HCT116 (cell line): Measurements from ENCODE around the gene BTBD16. TPM values are rescaled to one million over a fixed set of nuclear protein-coding genes. Genes with fewer than 3 reads are reported as not detected.

Source experiments
- ATAC-seq: fragments of 200-7000 bp; cut with Tn5 transposase; 2 replicates; pipeline ENCODE4 v1.9.1; 2020; ENCODE audit warnings: mild to moderate bottlenecking, moderate library complexity
- BruUV-seq: library from RNA; stranded (reverse); fragments of 400-500 nt; replicated peaks from 2 replicates; lab custom pipeline; 2021; lab: Mats Ljungman, UMichigan
- CTCF ChIA-PET: fragments of 300-600 bp; sonication (Branson Sonifier 250); formaldehyde crosslinking; loops from one replicate; lab custom pipeline; 2021; ENCODE audit warnings: antibody characterized with exemption; lab: Charles Lee
- POLR2A ChIA-PET: fragments of 300-600, 350-600 bp; sonication (Branson Sonifier 250); formaldehyde crosslinking; loops from one replicate; lab custom pipeline; 2021; ENCODE audit warnings: antibody characterized with exemption; lab: Charles Lee
- RAD21 ChIA-PET, 2 experiments: fragments of 300-600 bp; sonication (Branson Sonifier 250); formaldehyde crosslinking; loops; one replicate each; lab custom pipeline; 2023; ENCODE audit warnings: low total read pairs in 2 of 2; ENCODE audit not compliant: uncharacterized antibody in 2 of 2, unreplicated experiment in 2 of 2, low non-redundant PET in 1 of 2; lab: Charles Lee
- DNase-seq: peaks from one replicate; pipeline ENCODE4 v3.0.0-alpha.2; 2010; ENCODE audit warnings: low read depth, low spot score
- H2AFZ ChIP-seq: fragments of 200-600 bp; shearing (Covaris generic), sonication (generic); 2 replicates; pipeline ENCODE4 v1.6.1; 2017; ENCODE audit warnings: low read depth, mixed run types, mixed read lengths, antibody characterized with exemption, low read length; ENCODE audit not compliant: poor library complexity, severe bottlenecking
- H3K27ac ChIP-seq: 2 replicates; pipeline ENCODE4 v1.5.1; 2012; ENCODE audit warnings: low read depth, low read length
- H3K27me3 ChIP-seq: fragments of 200-600 bp; sonication (generic); 2 replicates; pipeline ENCODE4 v1.6.1; 2016; ENCODE audit warnings: mixed run types, low read length, mixed read lengths; ENCODE audit not compliant: insufficient read depth
- H3K36me3 ChIP-seq, 2 experiments: fragments of 200-500 bp in 1 of 2; fragments of 200-600 bp in 1 of 2; sonication (Bioruptor generic) in 1 of 2; sonication (generic) in 1 of 2; 2 replicates each; pipeline versions ENCODE4 v1.5.1 to v1.6.1; 2014 to 2016; ENCODE audit warnings: low read length in 2 of 2, inconsistent platforms in 1 of 2, mixed read lengths in 1 of 2, mixed run types in 1 of 2; ENCODE audit not compliant: insufficient read depth in 2 of 2, control insufficient read depth in 1 of 2
- H3K4me1 ChIP-seq, 2 experiments: fragments of 200-600 bp in 1 of 2; sonication (generic) in 1 of 2; 2 replicates each; pipeline versions ENCODE4 v1.5.1 to v1.6.1; 2012 to 2017; ENCODE audit warnings: low read length in 2 of 2, inconsistent platforms in 1 of 2, mild to moderate bottlenecking in 1 of 2, mixed read lengths in 1 of 2, mixed run types in 1 of 2, moderate library complexity in 1 of 2; ENCODE audit not compliant: insufficient read depth in 2 of 2, control insufficient read depth in 1 of 2
- H3K4me2 ChIP-seq: fragments of 200-600 bp; sonication (generic); 2 replicates; pipeline ENCODE4 v1.6.1; 2017; ENCODE audit warnings: mixed run types, low read length, mixed read lengths
- H3K4me3 ChIP-seq, 2 experiments: fragments of 200-600 bp in 1 of 2; sonication (generic) in 1 of 2; replicated peaks in 1 of 2; 2 replicates each; pipeline ENCODE4 v1.5.1; 2011 to 2016; ENCODE audit warnings: low read length in 2 of 2, control low read depth in 1 of 2, low read depth in 1 of 2, mild to moderate bottlenecking in 1 of 2, mixed read lengths in 1 of 2, mixed run types in 1 of 2
- H3K79me2 ChIP-seq: fragments of 200-600 bp; sonication (generic); 2 replicates; pipeline ENCODE4 v1.6.1; 2017; ENCODE audit warnings: mild to moderate bottlenecking, mixed run types, low read length, moderate library complexity, mixed read lengths; ENCODE audit not compliant: insufficient read depth
- H3K9ac ChIP-seq: fragments of 200-600 bp; sonication (generic); 2 replicates; pipeline ENCODE4 v1.6.1; 2016; ENCODE audit warnings: low read length, mixed read lengths
- H3K9me2 ChIP-seq: fragments of 200-600 bp; sonication (generic), shearing (Covaris generic); 2 replicates; pipeline ENCODE4 v1.6.1; 2017; ENCODE audit warnings: mixed run types, mild to moderate bottlenecking, moderate library complexity; ENCODE audit not compliant: insufficient read depth
- H3K9me3 ChIP-seq, 2 experiments: fragments of 200-500 bp in 1 of 2; fragments of 200-600 bp in 1 of 2; sonication (Bioruptor generic) in 1 of 2; sonication (generic) in 1 of 2; 2 replicates each; pipeline ENCODE4 v1.6.1; 2014 to 2017; ENCODE audit warnings: low read length in 2 of 2, mixed read lengths in 2 of 2, inconsistent platforms in 1 of 2, low read depth in 1 of 2, mild to moderate bottlenecking in 1 of 2, mixed run types in 1 of 2, moderate library complexity in 1 of 2; ENCODE audit not compliant: control insufficient read depth in 1 of 2, insufficient read depth in 1 of 2
- H4K20me1 ChIP-seq: fragments of 200-600 bp; sonication (generic), shearing (Covaris generic); 2 replicates; pipeline ENCODE4 v1.6.1; 2017; ENCODE audit warnings: mixed run types, mild to moderate bottlenecking, moderate library complexity; ENCODE audit not compliant: insufficient read depth
- CEBPB ChIP-seq: IDR thresholded peaks from 2 replicates; pipeline ENCODE4 v1.6.1; 2012; ENCODE audit warnings: low read depth
- EGR1 ChIP-seq: IDR thresholded peaks from 2 replicates; pipeline ENCODE4 v1.6.1; 2012; ENCODE audit warnings: low read depth
- ELF1 ChIP-seq: IDR thresholded peaks from 2 replicates; pipeline ENCODE4 v1.6.1; 2012; ENCODE audit warnings: low read depth, borderline replicate concordance
- EZH2phosphoT487 ChIP-seq: fragments of 200-600 bp; IDR thresholded peaks from 2 replicates; pipeline ENCODE4 v1.6.1; 2018; ENCODE audit warnings: antibody characterized with exemption, borderline replicate concordance
- FOSL1 ChIP-seq: IDR thresholded peaks from 2 replicates; pipeline ENCODE4 v1.6.1; 2012; ENCODE audit warnings: low read depth
- JUND ChIP-seq: IDR thresholded peaks from 2 replicates; pipeline ENCODE4 v1.6.1; 2012
- POLR2AphosphoS5 ChIP-seq: IDR thresholded peaks from 2 replicates; pipeline ENCODE4 v1.6.1; 2011; ENCODE audit warnings: mild to moderate bottlenecking, low read depth, low read length, moderate library complexity
- SIN3A ChIP-seq: IDR thresholded peaks from 2 replicates; pipeline ENCODE4 v1.6.1; 2012; ENCODE audit warnings: low read depth
- SRF ChIP-seq: IDR thresholded peaks from 2 replicates; pipeline ENCODE4 v1.6.1; 2012; ENCODE audit warnings: low read depth
- TCF7L2 ChIP-seq: IDR thresholded peaks from 2 replicates; pipeline ENCODE4 v1.7.0; 2011; ENCODE audit warnings: borderline replicate concordance, inconsistent platforms; ENCODE audit not compliant: insufficient read depth, insufficient read length; ENCODE audit errors: extremely low read depth
- YY1 ChIP-seq: IDR thresholded peaks from 2 replicates; pipeline ENCODE4 v1.6.1; 2011; ENCODE audit warnings: low read length, low read depth, moderate library complexity, mild to moderate bottlenecking; ENCODE audit not compliant: insufficient replicate concordance; ENCODE audit errors: extremely low read depth
- ZFX ChIP-seq: fragments of 450-650 bp; IDR thresholded peaks from 2 replicates; pipeline ENCODE4 v1.6.1; 2017
- ZNF274 ChIP-seq: fragments of 200-500 bp; sonication (Bioruptor generic); IDR thresholded peaks from 2 replicates; pipeline ENCODE4 v1.6.1; 2014; ENCODE audit warnings: mild to moderate bottlenecking, low read depth, low read length, inconsistent platforms
- intact Hi-C: fragments of 100-400 bp; cut with micrococcal nuclease; formaldehyde crosslinking; loops from 2 replicates; pipeline ENCODE4 v1.10.0; 2022
- total RNA-seq: library from RNA; stranded (reverse); gene quantifications from one replicate; pipeline ENCODE4 v1.2.1, GENCODE V29; 2021; ENCODE audit not compliant: unreplicated experiment
- TF ChIP-seq, protein P1 (sequence below): IDR thresholded peaks from 2 replicates; pipeline ENCODE4 v1.6.1; 2012
- TF ChIP-seq, protein P2 (sequence below): IDR thresholded peaks from 2 replicates; pipeline ENCODE4 v1.6.1; 2012; ENCODE audit warnings: low read depth

BTBD16 gene
- total RNA-seq, 1 experiment from 2014 or later, result 0.27 TPM

DNA sequence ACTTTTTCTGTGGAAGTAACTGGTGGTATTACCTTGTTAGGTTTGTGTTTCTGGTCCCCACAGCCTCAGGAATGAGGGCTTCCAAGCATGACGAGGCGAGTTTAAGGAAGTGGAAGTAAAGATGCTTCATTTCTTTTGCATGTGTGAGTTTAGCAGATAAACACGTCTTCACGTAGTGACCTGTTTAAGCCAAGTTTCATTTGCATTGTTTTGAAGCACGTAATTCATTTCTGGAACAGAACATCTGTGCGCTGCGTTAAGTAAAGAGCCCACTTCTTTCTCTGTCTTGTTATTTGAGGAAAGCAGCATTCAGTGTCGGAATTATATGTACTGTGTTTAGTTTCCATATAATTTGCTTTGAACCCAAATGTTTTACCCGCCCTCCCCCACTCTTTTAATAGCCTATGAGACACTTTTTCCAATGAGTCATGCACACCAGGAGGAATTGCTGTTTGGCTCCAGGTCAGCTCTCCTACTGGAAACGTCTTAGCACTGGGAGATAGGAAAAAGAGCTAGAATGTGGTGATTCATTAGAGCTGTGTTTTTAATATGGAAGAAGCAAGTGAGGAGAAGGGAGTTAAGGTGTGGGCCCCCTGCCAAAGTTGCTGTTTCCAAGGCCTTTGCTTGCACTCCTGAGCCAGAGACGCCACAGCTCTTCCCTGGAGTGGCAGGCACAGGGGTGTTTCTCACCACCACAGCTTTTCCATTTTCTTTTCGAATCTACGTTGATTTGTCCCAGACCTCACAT is 36.7 kb downstream of the BTBD16 start (continued):
- TF ChIP-seq SIN3A (peak; percentile 84), YY1 (peak; percentile 78), CEBPB (peak; percentile 88), FOSL1 (peak; percentile 100), SRF (peak; percentile 94)
- TF ChIP-seq, all 23 proteins: peak for 14

DNA sequence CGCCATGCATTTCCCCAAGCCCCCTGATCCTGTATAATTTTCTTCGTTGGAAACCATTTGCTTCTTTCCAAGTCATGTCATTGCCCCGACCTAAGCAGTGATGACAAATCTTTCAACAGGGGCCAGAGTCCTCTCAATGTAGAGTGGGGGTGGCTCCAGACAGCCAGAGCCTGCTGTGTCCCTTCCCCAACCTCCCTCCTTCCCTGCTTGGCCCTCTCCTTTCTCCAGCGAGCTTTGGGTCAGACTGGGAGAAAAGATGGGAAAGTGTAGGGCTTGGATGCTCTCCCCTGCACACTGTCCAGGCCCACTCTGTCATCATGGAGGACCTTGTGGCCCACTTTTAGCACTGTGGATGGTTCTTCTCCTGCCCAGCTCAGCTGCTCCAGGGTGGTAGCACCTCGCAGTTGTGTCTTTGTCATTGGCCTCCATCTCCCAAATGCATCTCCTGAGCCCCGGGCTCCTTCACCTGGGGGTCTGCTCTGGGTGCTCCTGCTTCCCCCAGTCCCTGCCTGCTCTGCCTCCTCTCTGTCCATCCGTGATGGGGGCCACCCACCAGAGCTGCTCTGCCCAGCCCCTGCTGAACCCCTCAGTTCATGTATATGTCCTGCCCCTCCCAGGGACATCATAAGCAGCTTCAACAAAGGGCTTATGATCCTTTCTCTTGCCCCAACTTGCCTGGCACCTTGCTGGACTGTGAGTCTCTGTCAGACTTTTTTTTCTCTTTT is 37.5 kb downstream of the BTBD16 start:
- Histone ChIP-seq H3K4me3 (peak overlapping the region; percentile 15 to 45; a peak in 3 of 4 replicates), H2AFZ (peak overlapping the region; percentile 75), H3K36me3 (no peaks in the 10 kb centered on the region), H3K4me2 (peak overlapping the region; percentile 70), H3K4me1 (peaks cover 28 to 46% of the 10 kb centered on the region in 2 experiments), H3K79me2 (no peaks in the 10 kb centered on the region), H3K9ac (peak overlapping the region; percentile 60), H3K9me3 (peaks cover 0 to 10% of the 10 kb centered on the region in 2 experiments; a peak in 1 of 4 replicates), H3K27ac (peak overlapping the region; percentile 95), H3K9me2 (no peaks in the 10 kb centered on the region), H4K20me1 (no peaks in the 10 kb centered on the region), H3K27me3 (no peaks in the 10 kb centered on the region)
- ChIA-PET POLR2A (interaction anchor here (0.9 to 1.8 kb wide), 8 partner anchors 9 to 127 kb away, joined by 3 to 12 read pairs (median 4); partner anchors contain the start of gene PLEKHA1), RAD21 (interaction anchor here (0.8 to 2.0 kb wide), 2 partner anchors 9 to 10 kb away, joined by 3 to 7 read pairs; no protein-coding TSS in a partner anchor), CTCF (interaction anchor here (1.0 to 2.7 kb wide), 8 partner anchors 10 to 340 kb away, joined by 3 to 21 read pairs (median 8); no protein-coding TSS in a partner anchor)
- ATAC-seq, result peak; percentile 58
- TSS peak; percentile 91 for BruUV-seq
- intact Hi-C loops, result loop anchor here (1.0 kb wide), 1 partner anchor 66 kb away; the partner anchor contains the start of gene PLEKHA1
- TF ChIP-seq ELF1 (no peak), YY1 (no peak), EGR1 (no peak), SIN3A (no peak), SRF (no peak), TCF7L2 (no peak), CEBPB (no peak), POLR2AphosphoS5 (no peak), EZH2phosphoT487 (no peak), ZFX (no peak), ZNF274 (no peak), JUND (no peak)
- TF ChIP-seq, protein P1, sequence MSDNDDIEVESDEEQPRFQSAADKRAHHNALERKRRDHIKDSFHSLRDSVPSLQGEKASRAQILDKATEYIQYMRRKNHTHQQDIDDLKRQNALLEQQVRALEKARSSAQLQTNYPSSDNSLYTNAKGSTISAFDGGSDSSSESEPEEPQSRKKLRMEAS, result no peak
- TF ChIP-seq, protein P2, sequence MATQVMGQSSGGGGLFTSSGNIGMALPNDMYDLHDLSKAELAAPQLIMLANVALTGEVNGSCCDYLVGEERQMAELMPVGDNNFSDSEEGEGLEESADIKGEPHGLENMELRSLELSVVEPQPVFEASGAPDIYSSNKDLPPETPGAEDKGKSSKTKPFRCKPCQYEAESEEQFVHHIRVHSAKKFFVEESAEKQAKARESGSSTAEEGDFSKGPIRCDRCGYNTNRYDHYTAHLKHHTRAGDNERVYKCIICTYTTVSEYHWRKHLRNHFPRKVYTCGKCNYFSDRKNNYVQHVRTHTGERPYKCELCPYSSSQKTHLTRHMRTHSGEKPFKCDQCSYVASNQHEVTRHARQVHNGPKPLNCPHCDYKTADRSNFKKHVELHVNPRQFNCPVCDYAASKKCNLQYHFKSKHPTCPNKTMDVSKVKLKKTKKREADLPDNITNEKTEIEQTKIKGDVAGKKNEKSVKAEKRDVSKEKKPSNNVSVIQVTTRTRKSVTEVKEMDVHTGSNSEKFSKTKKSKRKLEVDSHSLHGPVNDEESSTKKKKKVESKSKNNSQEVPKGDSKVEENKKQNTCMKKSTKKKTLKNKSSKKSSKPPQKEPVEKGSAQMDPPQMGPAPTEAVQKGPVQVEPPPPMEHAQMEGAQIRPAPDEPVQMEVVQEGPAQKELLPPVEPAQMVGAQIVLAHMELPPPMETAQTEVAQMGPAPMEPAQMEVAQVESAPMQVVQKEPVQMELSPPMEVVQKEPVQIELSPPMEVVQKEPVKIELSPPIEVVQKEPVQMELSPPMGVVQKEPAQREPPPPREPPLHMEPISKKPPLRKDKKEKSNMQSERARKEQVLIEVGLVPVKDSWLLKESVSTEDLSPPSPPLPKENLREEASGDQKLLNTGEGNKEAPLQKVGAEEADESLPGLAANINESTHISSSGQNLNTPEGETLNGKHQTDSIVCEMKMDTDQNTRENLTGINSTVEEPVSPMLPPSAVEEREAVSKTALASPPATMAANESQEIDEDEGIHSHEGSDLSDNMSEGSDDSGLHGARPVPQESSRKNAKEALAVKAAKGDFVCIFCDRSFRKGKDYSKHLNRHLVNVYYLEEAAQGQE, result no peak
- DNase-seq, result no peak
